ENCODE measurements around the gene RAD51D. TPM values are rescaled to one million over a fixed set of nuclear protein-coding genes. Genes with fewer than 3 reads are reported as not detected.

Gene RAD51D
- total RNA-seq, 1 experiment from 2014 or later: 17.1 TPM

DNA sequence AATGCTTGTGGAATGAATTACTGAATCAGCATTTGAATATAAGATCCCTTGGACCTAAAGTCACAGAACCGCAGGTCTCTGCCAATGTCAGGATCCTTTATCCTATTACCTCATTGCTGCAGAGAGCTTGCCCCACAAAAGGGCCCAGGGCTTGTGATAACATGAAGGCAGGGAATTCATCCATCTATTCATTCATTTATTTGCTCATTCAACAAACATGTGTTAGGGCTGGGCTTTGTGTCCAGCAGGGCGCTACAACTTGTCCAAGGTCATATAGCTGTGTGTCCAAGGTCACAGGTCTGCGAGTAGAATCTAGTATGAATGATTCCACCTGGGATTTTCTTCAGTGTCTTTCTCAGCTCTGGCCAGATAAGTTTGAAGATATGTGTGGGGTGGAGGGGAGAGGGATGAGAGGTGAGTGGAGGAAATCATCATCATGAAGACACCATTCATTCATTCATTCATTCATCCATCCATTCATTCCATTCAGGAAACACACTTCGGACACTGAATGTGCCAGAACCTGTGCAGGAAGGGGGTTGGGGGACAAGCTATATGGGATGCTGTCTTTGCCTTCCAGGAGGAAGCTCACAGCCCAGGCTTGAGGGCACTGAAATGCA, 26.7 kb upstream of the RAD51D start:
- peaks cover 56% of the 10 kb centered on the region for H3K27me3 Mint-ChIP-seq (ENCODE audit: unreplicated experiment)
- CTCF ChIA-PET: no interaction called here
- DNase-seq: no peak
- TF ChIP-seq, protein P1, sequence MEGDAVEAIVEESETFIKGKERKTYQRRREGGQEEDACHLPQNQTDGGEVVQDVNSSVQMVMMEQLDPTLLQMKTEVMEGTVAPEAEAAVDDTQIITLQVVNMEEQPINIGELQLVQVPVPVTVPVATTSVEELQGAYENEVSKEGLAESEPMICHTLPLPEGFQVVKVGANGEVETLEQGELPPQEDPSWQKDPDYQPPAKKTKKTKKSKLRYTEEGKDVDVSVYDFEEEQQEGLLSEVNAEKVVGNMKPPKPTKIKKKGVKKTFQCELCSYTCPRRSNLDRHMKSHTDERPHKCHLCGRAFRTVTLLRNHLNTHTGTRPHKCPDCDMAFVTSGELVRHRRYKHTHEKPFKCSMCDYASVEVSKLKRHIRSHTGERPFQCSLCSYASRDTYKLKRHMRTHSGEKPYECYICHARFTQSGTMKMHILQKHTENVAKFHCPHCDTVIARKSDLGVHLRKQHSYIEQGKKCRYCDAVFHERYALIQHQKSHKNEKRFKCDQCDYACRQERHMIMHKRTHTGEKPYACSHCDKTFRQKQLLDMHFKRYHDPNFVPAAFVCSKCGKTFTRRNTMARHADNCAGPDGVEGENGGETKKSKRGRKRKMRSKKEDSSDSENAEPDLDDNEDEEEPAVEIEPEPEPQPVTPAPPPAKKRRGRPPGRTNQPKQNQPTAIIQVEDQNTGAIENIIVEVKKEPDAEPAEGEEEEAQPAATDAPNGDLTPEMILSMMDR (IDR thresholded peaks at IDR 0.05; ENCODE audit: unreplicated experiment): no peak
- H3K4me1 Mint-ChIP-seq (ENCODE audit: low read depth, unreplicated experiment): no peaks in the 10 kb centered on the region
- no peaks in the 10 kb centered on the region for H3K9me3 Mint-ChIP-seq (ENCODE audit: low read depth, unreplicated experiment)
- intact Hi-C loops (cut with micrococcal nuclease; ENCODE audit: unreplicated experiment): no loop called here
- peaks cover 18% of the 10 kb centered on the region for H3K36me3 Mint-ChIP-seq (ENCODE audit: insufficient read depth, unreplicated experiment)
- BruUV-seq (replicated peaks): no TSS peak
- no peak overlapping the region for H3K27ac Mint-ChIP-seq (ENCODE audit: unreplicated experiment)
- H3K4me3 Mint-ChIP-seq (ENCODE audit: low read depth, unreplicated experiment): no peak overlapping the region

DNA sequence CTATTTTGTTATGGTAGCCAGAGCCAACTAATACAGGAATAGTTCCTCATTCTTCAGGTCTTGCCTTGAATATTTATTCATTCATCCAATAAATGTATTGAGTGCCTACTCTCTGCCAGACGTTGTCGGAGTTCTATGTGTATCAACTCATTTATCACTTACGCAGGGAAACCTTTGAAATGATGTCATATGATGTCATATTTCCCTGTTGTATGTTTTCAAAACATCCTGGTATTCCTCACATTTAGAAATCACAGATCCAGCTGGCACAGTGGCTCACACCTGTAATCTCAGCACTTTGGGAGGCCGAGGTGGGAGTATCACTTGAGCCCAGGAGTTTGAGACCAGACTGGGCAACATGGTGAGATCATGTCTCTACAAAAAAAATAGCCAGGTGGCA, 25.2 kb upstream of the RAD51D start:
- no TSS peak for BruUV-seq (replicated peaks)
- intact Hi-C loops (cut with micrococcal nuclease; ENCODE audit: unreplicated experiment): loop anchor here (5.0 kb wide), 1 partner anchor 97 kb away; the partner anchor contains the start of gene SLFN5
- CTCF ChIA-PET: no interaction called here

DNA sequence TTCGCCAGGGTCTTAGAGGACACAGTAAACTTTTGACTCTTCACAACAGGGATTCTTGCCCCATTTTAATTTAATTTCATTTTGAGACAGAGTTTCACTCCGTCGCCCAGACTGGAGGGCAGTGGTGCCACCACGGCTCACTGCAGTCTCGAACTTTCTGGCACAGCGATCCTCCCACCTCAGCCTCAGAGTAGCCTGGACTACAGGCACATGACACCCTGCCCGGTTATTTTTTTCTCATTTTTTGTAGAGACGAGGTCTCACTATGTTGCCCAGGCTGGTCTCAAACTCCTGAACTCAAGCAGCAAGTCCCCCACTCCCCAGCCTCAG, 22.8 kb upstream of the RAD51D start:
- no peak for DNase-seq
- Mint-ChIP-seq H3K36me3 (ENCODE audit: insufficient read depth, unreplicated experiment) (peaks cover 22% of the 10 kb centered on the region), H3K9me3 (ENCODE audit: low read depth, unreplicated experiment) (no peaks in the 10 kb centered on the region), H3K4me3 (ENCODE audit: low read depth, unreplicated experiment) (peak overlapping the region; percentile 69), H3K27me3 (ENCODE audit: unreplicated experiment) (peaks cover 24% of the 10 kb centered on the region), H3K27ac (ENCODE audit: unreplicated experiment) (no peak overlapping the region), H3K4me1 (ENCODE audit: low read depth, unreplicated experiment) (no peaks in the 10 kb centered on the region)
- intact Hi-C loops (cut with micrococcal nuclease; ENCODE audit: unreplicated experiment): loop anchor here (5.0 kb wide), 1 partner anchor 100 kb away; the partner anchor contains the start of gene SLFN5
- BruUV-seq (replicated peaks): no TSS peak
- CTCF ChIA-PET: no interaction called here
- TF ChIP-seq, protein P1 (IDR thresholded peaks at IDR 0.05; ENCODE audit: unreplicated experiment): no peak

More for the DNA sequence above, 25.2 kb upstream of the RAD51D start:
- TF ChIP-seq, protein P1 (IDR thresholded peaks at IDR 0.05; ENCODE audit: unreplicated experiment): no peak
- Mint-ChIP-seq H3K27me3 (ENCODE audit: unreplicated experiment) (peaks cover 48% of the 10 kb centered on the region), H3K36me3 (ENCODE audit: insufficient read depth, unreplicated experiment) (peaks cover 22% of the 10 kb centered on the region), H3K4me1 (ENCODE audit: low read depth, unreplicated experiment) (no peaks in the 10 kb centered on the region), H3K4me3 (ENCODE audit: low read depth, unreplicated experiment) (no peak overlapping the region), H3K9me3 (ENCODE audit: low read depth, unreplicated experiment) (no peaks in the 10 kb centered on the region), H3K27ac (ENCODE audit: unreplicated experiment) (no peak overlapping the region)
- no peak for DNase-seq

DNA sequence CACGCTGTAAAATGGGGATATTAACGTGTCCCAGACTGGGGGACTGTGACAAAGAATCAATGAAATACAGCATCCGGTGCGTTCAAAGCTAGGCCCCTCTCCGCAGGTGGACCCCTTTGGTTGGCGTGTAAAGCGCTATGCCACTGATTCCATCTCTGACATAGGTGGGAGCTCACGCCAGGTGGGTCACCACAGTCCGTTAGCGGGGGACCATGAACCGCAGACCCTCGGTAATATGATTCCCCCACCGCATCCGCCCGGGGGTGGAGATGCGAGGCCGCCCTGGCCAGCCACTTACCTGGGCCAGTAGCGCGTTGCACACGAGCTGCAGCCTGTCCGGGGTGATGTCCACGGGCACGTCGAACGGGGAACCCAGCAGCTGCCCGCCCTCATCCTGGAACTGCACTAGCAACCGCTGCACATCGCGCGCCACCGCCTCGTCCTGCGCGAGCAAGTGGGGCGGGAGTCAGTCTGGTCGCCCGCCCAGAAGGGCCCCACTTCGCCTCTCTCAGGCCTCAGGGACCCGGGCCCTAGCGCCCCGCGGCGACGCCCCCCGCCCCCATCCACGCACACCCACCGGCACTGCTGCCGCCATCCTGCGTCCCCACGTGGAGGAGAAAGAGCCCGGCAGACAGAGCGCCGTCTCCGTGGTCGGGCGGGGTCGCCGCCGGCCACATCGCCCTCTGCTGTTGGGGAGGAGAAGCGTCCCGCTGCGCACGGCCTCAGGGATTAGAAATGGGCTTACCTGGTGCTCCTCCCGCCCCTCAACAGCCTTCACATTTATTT, 22.2 kb upstream of the RAD51D start, which contains the start of gene NLE1:
TSS of gene NLE1 (minus strand) at position 623 of the 786 bp plus-strand sequence. CDS start at position 595, 28 bp downstream.
- Mint-ChIP-seq H3K4me3 (ENCODE audit: low read depth, unreplicated experiment) (peak within 1 kb of the TSS; percentile 69), H3K9me3 (ENCODE audit: low read depth, unreplicated experiment) (no peaks in the 10 kb centered on the region), H3K36me3 (ENCODE audit: insufficient read depth, unreplicated experiment) (peaks cover 22% of the 10 kb centered on the region), H3K4me1 (ENCODE audit: low read depth, unreplicated experiment) (no peaks in the 10 kb centered on the region), H3K27ac (ENCODE audit: unreplicated experiment) (no peak within 1 kb of the TSS), H3K27me3 (ENCODE audit: unreplicated experiment) (peaks cover 19% of the 10 kb centered on the region)
- TF ChIP-seq, protein P1 (IDR thresholded peaks at IDR 0.05; ENCODE audit: unreplicated experiment): peak; percentile 86
- intact Hi-C loops (cut with micrococcal nuclease; ENCODE audit: unreplicated experiment): loop anchor here (5.0 kb wide), 1 partner anchor 100 kb away; the partner anchor contains the start of gene SLFN5
- CTCF ChIA-PET: interaction anchor here (0.7 kb wide), 1 partner anchor 657 kb away, joined by 4 read pairs; no protein-coding TSS in a partner anchor
- peak; percentile 91 for DNase-seq
- BruUV-seq (replicated peaks): TSS peak; percentile 58

Data from Calu3 (cell line).